ENCODE results near the gene MACROH2A1. TPM values are rescaled to one million over a fixed set of nuclear protein-coding genes. Genes with fewer than 3 reads are reported as not detected.

MACROH2A1 gene
- total RNA-seq, 4 donors from 2014 or later: 196 to 234 (median 208) TPM

DNA sequence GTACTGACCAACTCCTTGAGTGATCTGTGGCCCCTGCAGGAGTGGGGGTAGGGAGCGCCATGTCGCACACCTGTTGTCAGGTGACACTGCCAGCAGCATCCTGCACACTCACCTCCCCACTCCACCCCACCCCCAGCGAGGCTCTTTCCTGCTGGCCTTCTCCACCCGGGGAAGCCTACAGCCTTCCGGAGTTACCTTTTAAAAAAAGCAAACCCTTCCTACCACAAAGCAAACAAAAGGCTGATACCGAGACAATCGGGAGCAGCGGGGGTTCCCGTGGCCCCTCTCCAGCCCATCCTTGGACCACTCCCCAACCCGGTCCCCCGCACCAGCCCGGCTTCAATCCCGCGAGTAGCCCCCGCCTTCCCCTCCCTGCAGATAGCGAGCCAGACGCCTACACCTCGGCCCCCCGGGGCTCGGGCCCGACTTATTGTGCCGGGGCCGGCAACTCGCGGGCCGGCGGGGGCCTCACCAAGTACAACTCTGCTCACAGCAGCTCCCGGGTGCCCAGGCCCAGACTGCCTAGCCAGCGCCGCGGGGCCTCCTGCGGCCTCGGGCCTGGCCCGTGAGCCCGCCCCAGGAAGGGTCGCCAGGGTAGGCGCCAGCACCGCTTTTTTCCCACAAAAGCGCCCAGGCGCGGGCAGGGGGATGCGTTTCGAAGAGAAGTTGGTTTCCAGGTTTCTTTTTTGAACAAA lies 724 bp downstream of the MACROH2A1 start:
- TF ChIP-seq POLR2A (IDR thresholded peaks at IDR 0.05): no peak
- TF ChIP-seq CTCF (IDR thresholded peaks at IDR 0.05): no peak
- WGBS, 2 donors: 0 to 1% methylated on average over 27 to 42 of the region's 43 CpGs
- peak overlapping the region; percentile 86 for H3K4me3 ChIP-seq (ENCODE audit: low read depth, poor library complexity, severe bottlenecking)
- intact Hi-C loops (cut with DNase I; ENCODE audit: low total_unique reads): no loop called here
- peak in 1 of 2 donors; percentile 86 for DNase-seq (ENCODE audit: low spot score in 2 of 2)

DNA sequence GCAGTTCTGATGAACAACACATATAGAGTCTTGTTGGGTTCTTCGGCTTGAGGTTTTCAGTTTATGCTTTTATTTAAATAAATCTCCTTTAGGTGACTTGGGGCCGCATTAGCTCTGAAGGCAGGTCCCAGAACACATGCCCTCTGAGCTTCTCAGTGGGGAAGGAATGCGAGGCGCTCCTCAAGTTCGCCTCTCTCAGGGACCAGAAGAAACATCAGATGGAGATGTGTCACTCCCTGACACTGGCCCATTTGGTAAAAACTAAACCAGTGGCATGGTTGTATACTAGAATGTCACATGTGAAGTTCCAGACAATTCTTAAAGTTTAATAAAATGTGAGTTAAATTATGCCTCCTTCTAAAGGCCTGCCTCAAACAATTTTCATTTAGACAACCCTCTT lies 1.9 kb downstream of the MACROH2A1 start:
- 86 to 89% methylated on average over 5 of the region's 5 CpGs for WGBS, 2 donors
- TF ChIP-seq CTCF (IDR thresholded peaks at IDR 0.05) (no peak), POLR2A (IDR thresholded peaks at IDR 0.05) (no peak)
- H3K4me3 ChIP-seq (ENCODE audit: low read depth, poor library complexity, severe bottlenecking): no peak overlapping the region
- intact Hi-C loops (cut with DNase I; ENCODE audit: low total_unique reads): no loop called here
- no peak for DNase-seq (ENCODE audit: low spot score in 2 of 2)

- TF ChIP-seq CTCF (IDR thresholded peaks at IDR 0.05) (no peak), POLR2A (IDR thresholded peaks at IDR 0.05) (no peak)
- intact Hi-C loops (cut with DNase I; ENCODE audit: low total_unique reads): no loop called here
- no peak overlapping the region for H3K4me3 ChIP-seq (ENCODE audit: low read depth, poor library complexity, severe bottlenecking)
- 66 to 72% methylated on average over 4 of the region's 4 CpGs for WGBS, 2 donors
- DNase-seq (ENCODE audit: low spot score in 2 of 2): peak in 1 of 2 donors; percentile 68
These were observed 2.5 kb downstream of the MACROH2A1 start for GRCh38 chr5:135396459-135397055.

DNA sequence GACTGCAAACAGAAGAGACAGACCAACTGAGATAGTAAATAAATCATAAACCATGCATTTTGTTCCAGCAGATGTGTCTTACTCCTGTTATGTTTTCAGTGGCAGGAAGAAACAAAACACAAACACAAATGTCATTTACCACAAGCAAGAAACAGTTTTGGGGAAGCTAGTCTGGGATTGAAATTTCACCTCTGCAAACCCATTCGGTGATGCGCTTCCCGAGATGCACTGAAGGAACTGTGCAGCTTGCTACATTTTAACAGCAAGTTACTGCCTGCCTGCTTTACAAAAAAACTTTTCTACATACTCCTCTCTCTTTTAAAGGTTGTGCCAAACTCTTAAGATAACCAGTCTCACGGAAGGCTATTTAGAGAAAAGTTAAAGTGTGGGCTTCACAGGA lies 3.2 kb downstream of the MACROH2A1 start:
- intact Hi-C loops (cut with DNase I; ENCODE audit: low total_unique reads): no loop called here
- no peak for TF ChIP-seq CTCF (IDR thresholded peaks at IDR 0.05)
- TF ChIP-seq POLR2A (IDR thresholded peaks at IDR 0.05): no peak
- 42 to 47% methylated on average over 4 of the region's 4 CpGs for WGBS, 2 donors

DNA sequence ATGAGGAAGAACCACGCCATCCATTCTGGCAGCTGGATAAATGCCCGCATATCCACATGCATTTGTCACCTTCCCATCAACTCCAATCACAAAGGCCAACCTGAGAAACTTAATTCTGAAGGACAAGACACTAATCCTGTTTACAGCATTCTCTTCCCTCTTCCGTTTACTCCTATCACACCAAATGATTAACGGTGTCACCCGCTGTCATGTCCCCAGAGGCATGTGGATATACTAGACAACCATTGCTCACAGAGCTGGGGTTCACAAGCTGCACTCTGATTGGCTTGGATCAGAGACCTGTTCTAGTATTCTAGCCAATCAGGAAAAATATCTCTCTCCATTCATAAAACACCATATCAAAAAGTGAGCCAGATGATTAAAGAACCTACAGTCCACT lies 3.6 kb downstream of the MACROH2A1 start:
- no peak overlapping the region for H3K4me3 ChIP-seq (ENCODE audit: low read depth, poor library complexity, severe bottlenecking)
- no peak for DNase-seq (ENCODE audit: low spot score in 2 of 2)
- WGBS, 2 donors: 46 to 54% methylated on average over 5 of the region's 5 CpGs
- TF ChIP-seq POLR2A (IDR thresholded peaks at IDR 0.05) (no peak), CTCF (IDR thresholded peaks at IDR 0.05) (no peak)
- intact Hi-C loops (cut with DNase I; ENCODE audit: low total_unique reads): no loop called here

More for the DNA sequence above, 3.2 kb downstream of the MACROH2A1 start:
- H3K4me3 ChIP-seq (ENCODE audit: low read depth, poor library complexity, severe bottlenecking): no peak overlapping the region
- DNase-seq (ENCODE audit: low spot score in 2 of 2): no peak
